CD14-positive monocyte (primary cell): Measurements from ENCODE around the gene ZFYVE21. TPM values are rescaled to one million over a fixed set of nuclear protein-coding genes. Genes with fewer than 3 reads are reported as not detected.

Experiments
- DNase-seq, 3 donors: peaks; one replicate each; pipeline ENCODE4 v3.0.0-alpha.2; 2011 to 2022
- H2AFZ ChIP-seq: 2 replicates; pipeline ENCODE4 v1.6.0; 2012; ENCODE audit warnings: mild to moderate bottlenecking, low read depth, low read length, inconsistent platforms; ENCODE audit not compliant: insufficient read depth, poor library complexity, severe bottlenecking
- H3K27ac ChIP-seq, 2 donors: 1 replicate in 1 of 2; 2 replicates in 1 of 2; pipeline ENCODE4 v1.5.1; 2012 to 2013; ENCODE audit warnings: low read length in 2 of 2, control low read depth in 1 of 2, inconsistent platforms in 1 of 2, low read depth in 1 of 2, mild to moderate bottlenecking in 1 of 2
- H3K27me3 ChIP-seq, 2 donors: one replicate each; pipeline versions ENCODE4 v1.6.0 to v1.6.1; 2011 to 2013; ENCODE audit warnings: low read length in 2 of 2; ENCODE audit not compliant: control insufficient read depth in 2 of 2, insufficient read depth in 2 of 2
- H3K36me3 ChIP-seq, 2 donors: replicated peaks in 1 of 2; 1 replicate in 1 of 2; 2 replicates in 1 of 2; pipeline versions ENCODE4 v1.5.1 to v1.6.1; 2012 to 2013; ENCODE audit warnings: low read length in 2 of 2, control low read depth in 1 of 2, inconsistent platforms in 1 of 2, mild to moderate bottlenecking in 1 of 2; ENCODE audit not compliant: insufficient read depth in 2 of 2, control insufficient read depth in 1 of 2
- H3K4me1 ChIP-seq, 2 donors: 1 replicate in 1 of 2; 2 replicates in 1 of 2; pipeline versions ENCODE4 v1.5.1 to v1.6.1; 2012 to 2013; ENCODE audit warnings: low read length in 2 of 2, control low read depth in 1 of 2, inconsistent platforms in 1 of 2, mild to moderate bottlenecking in 1 of 2, moderate library complexity in 1 of 2; ENCODE audit not compliant: insufficient read depth in 2 of 2, control insufficient read depth in 1 of 2
- H3K4me2 ChIP-seq: replicated peaks from 2 replicates; pipeline ENCODE3; 2012; ENCODE audit warnings: low read length, moderate library complexity, mild to moderate bottlenecking; ENCODE audit not compliant: poor library complexity, severe bottlenecking; ENCODE audit errors: extremely low read depth
- H3K4me3 ChIP-seq, 3 experiments: fragments of 200-600 bp in 1 of 3; sonication (generic) in 1 of 3; replicated peaks in 1 of 3; 1 replicate in 2 of 3; 2 replicates in 1 of 3; pipeline ENCODE4 v1.5.1; 2011 to 2013; ENCODE audit warnings: low read length in 3 of 3, mild to moderate bottlenecking in 3 of 3, control low read depth in 2 of 3, low read depth in 2 of 3, inconsistent platforms in 1 of 3, moderate library complexity in 1 of 3
- H3K79me2 ChIP-seq: 2 replicates; pipeline ENCODE4 v1.6.0; 2012; ENCODE audit warnings: mild to moderate bottlenecking, control low read depth, inconsistent platforms, low read length, moderate library complexity; ENCODE audit not compliant: insufficient read depth
- H3K9ac ChIP-seq: 2 replicates; pipeline ENCODE4 v1.6.0; 2017; ENCODE audit warnings: low read length, mild to moderate bottlenecking; ENCODE audit not compliant: insufficient read depth, poor library complexity, severe bottlenecking
- H3K9me3 ChIP-seq, 2 donors: replicated peaks in 1 of 2; 1 replicate in 1 of 2; 2 replicates in 1 of 2; pipeline versions ENCODE4 v1.5.1 to v1.6.1; 2012 to 2013; ENCODE audit warnings: low read length in 2 of 2, control low read depth in 1 of 2; ENCODE audit not compliant: control insufficient read depth in 1 of 2, insufficient read depth in 1 of 2
- H4K20me1 ChIP-seq: 2 replicates; pipeline ENCODE4 v1.6.0; 2012; ENCODE audit warnings: mild to moderate bottlenecking, low read length, control low read depth, moderate library complexity; ENCODE audit not compliant: insufficient read depth
- H3K27ac Mint-ChIP-seq, 7 donors: one replicate each; pipeline ENCODE4 v1.8.0; 2020; ENCODE audit warnings: mild to moderate bottlenecking in 7 of 7, mixed read lengths in 7 of 7, moderate library complexity in 6 of 7, inconsistent platforms in 2 of 7
- H3K27me3 Mint-ChIP-seq, 3 donors: one replicate each; pipeline ENCODE4 v1.8.0; 2021 to 2022; ENCODE audit warnings: low read depth in 3 of 3, mild to moderate bottlenecking in 3 of 3, mixed read lengths in 3 of 3, moderate library complexity in 3 of 3, inconsistent platforms in 1 of 3
- H3K36me3 Mint-ChIP-seq, 2 donors: one replicate each; pipeline ENCODE4 v1.8.0; 2020; ENCODE audit warnings: mixed read lengths in 2 of 2, inconsistent platforms in 1 of 2, mild to moderate bottlenecking in 1 of 2
- H3K4me1 Mint-ChIP-seq: one replicate; pipeline ENCODE4 v1.8.0; 2020; ENCODE audit warnings: mild to moderate bottlenecking, mixed read lengths
- H3K4me3 Mint-ChIP-seq, 2 donors: one replicate each; pipeline ENCODE4 v1.8.0; 2020; ENCODE audit warnings: mild to moderate bottlenecking in 2 of 2, mixed read lengths in 2 of 2, moderate library complexity in 1 of 2
- H3K9me3 Mint-ChIP-seq, 7 donors: one replicate each; pipeline ENCODE4 v1.8.0; 2020 to 2022; ENCODE audit warnings: mixed read lengths in 7 of 7, mild to moderate bottlenecking in 6 of 7, moderate library complexity in 6 of 7, inconsistent platforms in 2 of 7
- CTCF ChIP-seq: fragments of 200-600 bp; IDR thresholded peaks from one replicate; pipeline ENCODE4 v1.8.0; 2022; ENCODE audit warnings: antibody characterized with exemption, mild to moderate bottlenecking
- WGBS: methylation state at CpG from one replicate; pipeline ENCODE4 v1.1.5; 2013; ENCODE audit warnings: missing lambda C conversion rate; ENCODE audit not compliant: insufficient coverage; 5-methylcytosine and 5-hydroxymethylcytosine counted together
- intact Hi-C, 2 donors: fragments of 100-400 bp; cut with micrococcal nuclease; formaldehyde crosslinking; loops; one replicate each; pipeline versions ENCODE4 v1.15.0 to v1.15.1; 2023
- polyA plus RNA-seq, 3 donors: library from polyadenylated mRNA; depleted of rRNA in 1 of 3; unstranded in 2 of 3; stranded (reverse) in 1 of 3; fragments of 300-500 nt in 2 of 3; fragments of >200 nt in 1 of 3; fragmentation: Illumina TruSeq in 2 of 3; gene quantifications; 1 replicate in 2 of 3; 2 replicates in 1 of 3; pipeline ENCODE4 v1.2.3, GENCODE V29; 2012 to 2021

Gene ZFYVE21
- polyA plus RNA-seq, 3 donors, result 22.1 to 36.5 (median 33.1) TPM

- Histone ChIP-seq H3K27ac (no peak overlapping the region), H3K79me2 (peaks cover 7% of the 10 kb centered on the region), H4K20me1 (peaks cover 83% of the 10 kb centered on the region), H2AFZ (no peak overlapping the region), H3K27me3 (no peaks in the 10 kb centered on the region), H3K36me3 (peaks cover 84 to 92% of the 10 kb centered on the region in 2 donors), H3K4me1 (no peaks in the 10 kb centered on the region), H3K4me3 (no peak overlapping the region), H3K9me3 (no peaks in the 10 kb centered on the region), H3K9ac (no peak overlapping the region), H3K4me2 (no peak overlapping the region)
- no peak for DNase-seq
- peak overlapping the region in 3 of 7 donors; percentile 9 to 77 (median 30) for H3K27ac Mint-ChIP-seq
- peaks cover 43 to 79% of the 10 kb centered on the region in 2 donors for H3K36me3 Mint-ChIP-seq
- WGBS, result 44% methylated on average over 11 of the region's 17 CpGs
- no peak for TF ChIP-seq CTCF
- intact Hi-C loops, result no loop called here
- peaks cover 14% of the 10 kb centered on the region for H3K4me1 Mint-ChIP-seq
- no peak overlapping the region for H3K4me3 Mint-ChIP-seq
- no peaks in the 10 kb centered on the region for H3K9me3 Mint-ChIP-seq
- no peaks in the 10 kb centered on the region for H3K27me3 Mint-ChIP-seq
Measured at GRCh38 chr14:103696466-103697071, 19.0 kb upstream of the ZFYVE21 start.

- no peak overlapping the region for H3K27ac ChIP-seq
- Mint-ChIP-seq H3K27ac (peak overlapping the region in 2 of 7 donors; percentile 30 to 71), H3K4me3 (no peak overlapping the region), H3K36me3 (peaks cover 44 to 80% of the 10 kb centered on the region in 2 donors), H3K9me3 (no peaks in the 10 kb centered on the region), H3K27me3 (peaks cover 0 to 1% (median 0%) of the 10 kb centered on the region in 3 donors), H3K4me1 (peaks cover 18% of the 10 kb centered on the region)
- no peak for TF ChIP-seq CTCF
- H3K4me2 ChIP-seq, result no peak overlapping the region
- no peaks in the 10 kb centered on the region for H3K27me3 ChIP-seq
- H4K20me1 ChIP-seq, result peaks cover 77% of the 10 kb centered on the region
- no peak overlapping the region for H3K9ac ChIP-seq
- peaks cover 82 to 91% of the 10 kb centered on the region in 2 donors for H3K36me3 ChIP-seq
- DNase-seq, result no peak
- H2AFZ ChIP-seq, result no peak overlapping the region
- intact Hi-C loops, result no loop called here
- peaks cover 7% of the 10 kb centered on the region for H3K79me2 ChIP-seq
- WGBS, result no CpG with 5 or more reads among the region's 3 CpGs
- no peak overlapping the region for H3K4me3 ChIP-seq
- no peaks in the 10 kb centered on the region for H3K9me3 ChIP-seq
- no peaks in the 10 kb centered on the region for H3K4me1 ChIP-seq
Measured at GRCh38 chr14:103697206-103697602, 18.4 kb upstream of the ZFYVE21 start.
